H4 (cell line): ENCODE data around the gene PRRX2. TPM values are rescaled to one million over a fixed set of nuclear protein-coding genes. Genes with fewer than 3 reads are reported as not detected.
A peak's percentile ranks its signal among the peaks of the same experiment; 100 is the strongest.
"Not testable (repeated sequence)": the region's sequence is repeated elsewhere in the genome, so short reads cannot be mapped to it uniquely, and the experiment has no call there.

Source experiments
- DNase-seq: peaks from one replicate; pipeline ENCODE4 v3.0.0-alpha.2; 2015; ENCODE audit warnings: low spot score
- total RNA-seq: library from RNA; depleted of rRNA; stranded (reverse); fragments of >200 nt; shearing (Covaris generic); gene quantifications from 2 replicates; pipeline ENCODE4 v1.2.3, GENCODE V29; 2014

The PRRX2 gene
- total RNA-seq, 1 experiment from 2014 or later = 16.5 TPM

GRCh38 chr9:129636343-129636742 lies 29.1 kb upstream of the PRRX2 start:
- not testable (repeated sequence) for DNase-seq

DNA sequence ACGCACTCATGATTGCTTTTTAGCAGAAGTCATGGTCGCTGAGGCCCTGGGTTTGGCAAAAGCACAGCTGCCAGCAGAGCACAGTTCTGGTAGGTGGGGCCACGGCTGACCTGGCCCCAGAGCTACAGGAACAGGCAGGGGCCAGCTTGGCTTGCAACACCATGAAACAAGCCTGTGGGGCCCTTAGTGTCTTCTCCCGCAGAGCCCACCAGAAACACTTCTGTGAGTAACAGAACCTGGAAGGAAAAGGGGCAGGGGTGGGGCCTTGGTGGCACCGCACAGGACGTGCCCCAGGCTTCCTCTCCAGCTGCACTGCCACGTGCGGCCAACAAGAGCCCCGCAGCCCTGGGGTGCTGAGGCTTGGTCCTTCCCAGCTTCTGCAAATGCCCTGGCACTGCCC lies 28.3 kb upstream of the PRRX2 start:
- DNase-seq = no peak

GRCh38 chr9:129637673-129638439 lies 27.6 kb upstream of the PRRX2 start:
- DNase-seq = no peak

DNA sequence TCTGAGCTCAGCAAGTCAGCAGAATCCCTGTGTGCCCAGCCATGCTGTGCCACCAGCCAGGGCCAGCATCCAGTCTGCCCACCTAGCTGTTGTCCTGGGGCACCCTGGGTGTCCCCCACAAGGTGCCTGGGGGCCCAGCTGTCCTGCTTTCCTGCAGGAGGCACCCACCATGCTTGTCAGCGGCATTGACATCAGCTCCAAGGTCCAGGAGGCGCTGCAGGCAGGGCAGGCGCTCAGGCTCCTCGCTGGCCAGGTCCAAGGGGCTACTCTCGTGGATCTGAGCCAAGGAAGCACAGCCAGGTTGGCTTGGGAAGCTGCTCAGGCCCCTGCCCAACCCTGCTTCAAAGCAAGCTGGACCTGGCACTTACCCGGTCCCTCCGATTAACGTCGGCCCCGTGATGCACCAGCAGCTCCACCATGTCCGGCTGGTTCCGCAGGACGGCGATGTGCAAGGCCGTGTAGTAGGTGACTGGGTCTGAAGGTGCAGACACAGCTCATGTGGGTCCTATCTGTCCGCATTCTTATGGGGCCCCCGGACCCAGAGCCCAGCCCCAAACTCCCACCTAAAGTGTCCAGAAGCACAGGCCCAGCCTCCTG lies 26.3 kb upstream of the PRRX2 start:
- DNase-seq = no peak

DNA sequence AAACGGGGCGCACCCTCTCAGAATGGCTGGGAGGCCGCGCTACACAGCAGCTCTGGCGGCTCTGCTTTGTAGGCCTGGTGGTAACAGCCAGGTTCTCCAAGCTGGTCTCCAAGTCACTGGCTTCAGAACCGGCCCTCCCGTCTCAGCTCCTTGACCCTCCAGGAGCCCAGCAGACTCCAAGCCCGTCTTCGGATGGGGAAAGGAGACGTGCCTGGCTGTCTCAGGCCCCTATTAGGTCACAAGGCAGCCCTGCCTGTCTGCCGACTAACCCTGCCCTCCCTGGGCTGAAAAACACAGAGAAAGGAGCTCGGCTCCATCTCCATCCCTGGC lies 25.7 kb upstream of the PRRX2 start:
- no peak for DNase-seq

DNA sequence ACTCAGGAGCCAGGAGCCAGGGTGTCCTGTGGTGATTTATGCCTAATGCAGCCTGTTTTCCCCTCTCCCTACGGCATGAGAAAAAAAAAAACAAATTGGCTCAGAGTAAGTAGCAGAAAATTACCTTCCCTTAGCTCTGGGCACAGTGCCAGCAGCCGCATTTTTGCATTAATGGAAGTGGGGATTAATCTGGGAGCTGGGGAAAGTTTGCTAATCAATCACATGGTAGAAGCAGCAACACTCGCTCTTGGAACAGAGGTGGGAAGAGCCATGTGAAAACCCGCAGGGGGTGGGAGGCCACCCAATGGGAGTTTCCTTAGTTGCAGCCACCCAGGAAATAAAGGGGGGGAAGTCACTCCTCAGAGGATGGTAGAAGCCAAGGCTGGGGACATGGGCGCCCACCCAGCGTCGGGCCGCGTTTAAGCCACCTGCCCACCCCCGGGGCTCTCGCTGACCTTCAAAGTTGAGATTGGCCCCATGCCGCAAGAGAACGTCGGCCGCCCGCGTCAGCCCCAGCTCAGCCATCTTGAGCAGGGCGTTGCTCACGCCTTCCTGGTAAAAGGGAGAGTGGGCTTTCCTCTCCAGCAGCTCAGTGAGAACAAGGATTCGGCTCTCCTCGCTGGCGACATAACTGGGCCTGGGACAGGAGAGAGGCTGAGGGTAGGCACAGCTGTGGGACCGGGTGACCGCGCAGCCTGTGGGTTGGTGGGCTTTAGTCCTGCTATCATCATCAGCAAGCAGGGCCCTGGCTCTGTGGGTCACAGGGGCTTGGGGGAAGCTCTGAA lies 25.2 kb upstream of the PRRX2 start:
- DNase-seq = no peak

GRCh38 chr9:129640871-129641749 lies 24.3 kb upstream of the PRRX2 start:
- no peak for DNase-seq

DNA sequence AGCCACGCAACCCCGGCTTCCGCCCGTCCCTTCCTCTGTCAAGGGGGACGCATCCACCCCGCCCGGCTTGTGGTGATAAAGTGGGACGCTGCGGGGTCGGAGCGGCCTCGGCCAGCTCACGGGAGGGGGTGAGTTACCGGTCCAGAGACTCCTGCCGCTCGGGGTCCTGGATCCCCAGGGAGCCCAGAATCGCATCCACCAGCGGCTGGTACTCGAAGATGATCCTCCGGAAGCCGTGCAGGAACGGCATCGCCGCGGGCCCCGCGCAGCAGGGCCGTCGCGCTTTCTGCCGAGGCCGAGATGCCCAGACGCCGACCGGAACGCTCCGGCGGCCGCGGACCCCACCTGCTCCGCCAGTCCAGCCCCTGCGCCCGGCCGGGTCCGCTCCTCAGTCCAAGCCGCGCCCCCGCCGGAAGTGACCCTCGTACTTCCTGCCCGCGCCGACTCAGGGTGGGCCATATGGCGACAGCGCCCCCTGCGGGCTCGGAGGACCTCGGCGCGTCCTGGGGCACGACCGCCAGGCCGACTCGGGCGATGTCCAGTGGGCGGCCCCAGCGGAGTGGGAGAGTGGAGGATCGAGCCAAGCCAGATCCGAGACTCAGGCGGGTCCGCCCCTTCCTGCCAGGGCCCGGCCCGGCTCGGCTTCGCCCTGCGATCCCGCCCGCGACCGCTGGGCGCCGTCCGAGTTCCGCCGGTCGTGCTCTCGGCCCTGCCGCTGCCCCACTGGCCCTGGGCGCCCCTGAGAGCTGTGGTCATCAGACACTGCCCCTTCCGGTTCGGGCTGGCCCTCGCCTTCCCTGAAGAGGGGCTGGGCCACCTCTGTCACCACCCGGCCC lies 23.5 kb upstream of the PRRX2 start, which contains the start of gene ASB6:
ASB6 (minus strand) TSS at position 402 of the 836 bp plus-strand sequence; CDS start at position 250, 152 bp downstream.
- peak; percentile 93 for DNase-seq

- no peak for DNase-seq
Observed at GRCh38 chr9:129643706-129644105, 21.7 kb upstream of the PRRX2 start.

DNA sequence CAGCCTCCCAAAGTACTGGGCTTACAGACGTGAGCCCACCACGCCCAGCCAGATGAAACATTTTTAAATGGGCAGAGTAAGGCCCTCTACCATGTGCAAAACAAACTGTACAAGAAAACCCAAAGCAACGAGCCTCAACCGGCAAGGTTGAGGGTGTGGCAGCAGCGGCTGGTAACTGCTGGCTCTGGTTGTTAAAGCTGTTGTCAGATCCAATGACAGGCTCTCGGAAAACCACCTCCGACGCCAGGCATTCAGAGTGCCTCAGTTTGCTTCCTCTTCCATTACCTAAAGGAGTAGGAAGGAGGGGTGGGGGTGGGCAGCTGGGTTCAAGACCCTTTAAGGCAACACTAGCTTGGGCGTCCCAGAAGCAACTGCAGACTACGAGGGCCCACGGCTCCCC lies 21.1 kb upstream of the PRRX2 start:
- no peak for DNase-seq

DNA sequence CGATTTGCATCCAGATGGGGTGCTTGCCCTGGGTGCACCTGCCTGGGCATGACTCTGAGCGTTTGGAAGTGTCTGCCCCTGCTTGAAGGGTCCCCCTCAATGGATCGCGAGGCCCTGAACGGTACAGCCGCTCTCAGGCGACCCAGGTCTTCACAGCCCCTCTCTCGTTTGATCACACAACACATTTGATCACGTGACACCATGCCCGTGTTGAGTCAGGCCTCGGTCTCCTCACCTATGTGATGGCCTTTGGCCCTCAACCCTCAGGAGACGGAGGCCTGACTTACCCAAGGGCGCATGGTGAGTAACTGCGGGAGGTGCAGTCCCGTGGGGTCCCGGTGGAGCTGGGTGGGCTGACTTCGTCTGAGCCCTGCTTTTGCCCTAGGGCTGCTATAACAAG lies 20.5 kb upstream of the PRRX2 start:
- DNase-seq = no peak

DNA sequence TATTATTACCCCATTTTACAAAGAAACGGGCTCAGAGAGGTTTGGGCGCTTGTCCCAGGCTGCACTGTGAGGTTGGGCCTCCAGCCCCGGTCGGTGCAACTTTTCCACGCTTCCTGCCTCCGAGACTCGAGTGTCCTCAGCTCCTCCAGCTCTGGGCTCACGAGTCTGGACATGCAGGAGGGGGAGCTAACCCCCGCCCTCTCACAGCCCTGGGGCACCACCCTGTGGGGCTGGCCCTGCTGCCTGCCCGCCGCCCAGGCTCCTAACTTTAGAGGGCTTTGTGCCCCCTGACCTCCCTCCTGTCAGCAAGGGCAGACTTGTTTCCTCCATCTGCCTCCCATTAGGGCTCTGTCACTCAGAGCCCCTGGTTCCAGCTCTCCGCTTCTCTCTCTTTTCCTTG lies 19.2 kb upstream of the PRRX2 start:
- no peak for DNase-seq

DNA sequence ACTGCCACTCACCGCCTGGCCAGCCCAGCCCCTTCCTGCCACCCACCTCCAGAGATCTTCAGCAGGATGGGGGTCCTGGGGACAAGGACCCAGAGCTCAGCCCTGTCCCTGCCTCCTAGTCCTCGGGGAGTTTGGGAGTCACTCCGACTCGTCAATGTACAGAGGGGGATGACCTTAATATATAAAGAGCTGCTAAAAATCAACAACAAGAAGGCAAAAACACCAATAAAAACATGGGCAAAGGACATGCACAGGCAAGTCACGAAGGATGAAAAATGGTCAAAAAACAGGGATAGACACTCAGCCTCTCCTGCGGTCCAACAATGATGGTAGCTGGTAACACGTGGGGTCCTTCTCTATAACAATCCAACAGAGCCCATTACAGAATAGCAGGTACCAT lies 18.8 kb upstream of the PRRX2 start:
- no peak for DNase-seq

DNA sequence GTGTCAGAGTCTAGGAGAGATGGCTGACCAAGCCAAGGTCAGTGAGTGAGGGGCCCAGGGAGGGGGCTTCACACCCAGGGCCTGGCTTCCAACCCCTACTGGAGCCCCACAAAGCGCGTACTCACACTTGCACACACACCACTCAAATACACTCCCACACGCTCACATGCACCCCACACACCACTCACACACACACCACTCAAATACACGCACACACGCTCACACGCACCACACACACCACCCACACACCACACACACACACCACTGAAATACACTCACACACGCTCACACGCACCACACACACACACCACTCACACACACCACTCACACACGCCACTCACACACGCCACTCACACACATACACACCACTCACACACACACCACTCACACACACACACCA lies 17.8 kb upstream of the PRRX2 start:
- DNase-seq = no peak

DNA sequence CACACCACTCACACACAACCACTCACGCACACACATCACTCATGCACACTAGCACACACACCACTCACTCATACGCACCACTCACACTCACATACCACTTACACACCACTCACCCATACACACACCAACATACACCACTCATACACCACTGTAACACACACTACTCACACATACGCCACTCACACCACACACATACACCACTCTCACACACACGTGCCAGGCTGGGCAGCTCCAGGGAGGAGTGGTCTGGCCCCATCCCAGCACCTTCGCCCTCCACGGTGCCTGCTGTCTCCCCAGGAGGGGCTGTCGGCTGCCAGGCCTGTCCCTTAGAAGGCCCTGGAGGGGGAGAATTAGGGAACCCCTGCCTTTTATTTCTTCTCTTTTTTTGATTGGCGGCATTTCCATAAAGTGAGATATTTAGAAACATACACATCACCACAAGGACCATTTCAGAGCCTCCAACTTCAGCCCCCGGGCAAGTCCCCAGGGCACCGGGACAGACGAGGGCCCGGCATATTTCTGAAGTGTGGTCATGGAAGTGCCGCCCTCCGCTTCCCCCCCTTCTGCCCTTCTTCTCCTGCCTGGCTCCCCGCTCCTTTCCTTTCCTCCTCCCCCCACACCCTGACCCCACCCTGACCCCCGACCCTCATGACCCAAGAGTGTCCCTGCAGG lies 17.2 kb upstream of the PRRX2 start:
- no peak for DNase-seq

DNA sequence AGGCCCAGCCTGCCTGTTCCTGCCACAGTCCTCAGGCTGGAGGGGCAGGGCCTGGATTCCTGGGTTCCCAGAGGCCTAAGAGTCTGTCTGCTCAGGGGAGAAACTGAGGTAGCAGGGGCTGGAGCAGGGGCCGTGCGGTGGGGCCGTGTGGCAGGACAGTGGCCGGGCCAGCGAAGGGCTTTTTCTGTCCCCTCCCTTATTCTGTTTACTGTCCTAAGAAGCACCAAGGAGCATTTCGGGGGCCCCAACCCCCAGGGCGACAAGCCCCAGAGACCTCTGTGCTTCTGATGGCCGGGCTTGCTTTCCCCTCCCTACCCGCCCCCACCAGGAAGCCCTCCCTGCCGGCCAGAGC lies 16.7 kb upstream of the PRRX2 start:
- no peak for DNase-seq

DNA sequence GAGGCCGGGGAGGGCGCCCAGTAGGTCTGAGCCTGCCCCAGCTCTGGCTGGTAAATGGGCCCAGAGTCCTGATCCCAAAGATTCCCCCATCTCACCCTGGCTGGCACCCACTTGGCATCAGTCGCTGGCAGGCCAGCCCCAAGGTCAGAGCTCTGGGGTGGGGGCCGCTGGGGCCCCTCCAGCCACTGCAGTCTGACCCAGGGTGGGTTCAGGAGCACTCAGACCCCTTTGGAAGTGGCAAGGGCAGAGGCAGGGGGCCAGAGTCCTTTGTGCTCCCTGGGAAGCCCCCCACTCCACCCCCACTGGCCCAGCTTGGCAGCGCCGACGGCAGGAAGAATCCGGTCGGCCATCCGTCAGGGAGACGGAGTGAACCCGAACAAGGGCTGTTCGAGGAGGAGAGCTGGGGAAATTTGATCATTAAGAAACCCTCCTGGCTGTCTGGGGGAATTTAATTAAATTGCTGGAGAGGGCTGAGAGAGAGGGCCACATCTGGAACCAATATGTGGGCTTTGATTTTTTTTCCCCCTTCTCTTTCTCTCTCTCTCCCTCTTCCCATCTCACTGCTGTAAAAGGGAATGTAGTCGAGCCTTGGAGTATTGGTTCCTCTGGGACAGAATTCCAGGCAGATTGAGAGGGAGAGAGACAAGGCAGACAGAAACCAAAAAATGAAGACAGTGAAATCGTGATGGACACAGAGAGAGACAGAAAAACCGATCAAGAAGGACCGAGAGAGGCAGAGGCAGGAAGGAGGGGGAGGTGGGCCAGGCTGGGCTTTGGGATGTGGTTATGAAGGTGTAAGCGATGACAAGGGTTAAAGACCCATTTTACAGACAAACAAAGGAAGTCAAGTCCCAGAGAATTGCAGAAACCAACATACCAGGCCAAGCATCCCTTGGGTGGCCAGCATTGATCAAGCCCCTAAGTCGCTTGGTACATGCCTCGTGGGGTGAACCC lies 15.4 kb upstream of the PRRX2 start:
- DNase-seq = no peak

GRCh38 chr9:129650680-129651235 lies 14.7 kb upstream of the PRRX2 start:
- DNase-seq = no peak
